SK-N-SH (cell line): ENCODE results near the gene IRF2.

Source experiments
- CTCF ChIP-seq: fragments of 200-600 bp; sonication (generic); IDR thresholded peaks from 2 replicates; pipeline ENCODE4 v1.6.1; 2017; ENCODE audit warnings: antibody characterized with exemption, mild to moderate bottlenecking, moderate library complexity
- GABPA ChIP-seq: IDR thresholded peaks from 2 replicates; pipeline ENCODE4 v1.4.0; 2012; ENCODE audit warnings: low read depth, mild to moderate bottlenecking
- GATA2 ChIP-seq: sonication (generic); formaldehyde crosslinking; IDR thresholded peaks from 2 replicates; pipeline ENCODE4 v1.5.0; 2020; ENCODE audit warnings: mild to moderate bottlenecking, missing genetic modification reagents
- NRF1 ChIP-seq: IDR thresholded peaks from 2 replicates; pipeline ENCODE4 v1.6.1; 2012; ENCODE audit warnings: low read depth, mild to moderate bottlenecking, low read length
- POLR2AphosphoS5 ChIP-seq: IDR thresholded peaks from 2 replicates; pipeline ENCODE4 v1.6.1; 2012; ENCODE audit warnings: low read depth, low read length
- RAD21 ChIP-seq: IDR thresholded peaks from 2 replicates; pipeline ENCODE4 v1.6.1; 2012; ENCODE audit warnings: mild to moderate bottlenecking, low read length
- RCOR1 ChIP-seq: fragments of 150-350 bp; IDR thresholded peaks from 2 replicates; pipeline ENCODE4 v1.6.1; 2017; ENCODE audit warnings: antibody characterized with exemption, low read length
- REST ChIP-seq: IDR thresholded peaks from 2 replicates; pipeline ENCODE4 v1.6.1; 2012; ENCODE audit warnings: mild to moderate bottlenecking, low read depth, low read length, moderate library complexity
- SMC3 ChIP-seq: IDR thresholded peaks from 2 replicates; pipeline ENCODE4 v1.6.1; 2012; ENCODE audit warnings: low read depth, low read length, improper control_type of control experiment

GRCh38 chr4:184427687-184428086 is 46.7 kb downstream of the IRF2 start:
- TF ChIP-seq SMC3 (no peak), CTCF (no peak), REST (no peak), POLR2AphosphoS5 (no peak), NRF1 (no peak), RAD21 (no peak), GABPA (no peak), RCOR1 (no peak), GATA2 (no peak)
